Measurements from ENCODE around the gene GATAD2A.

- TF ChIP-seq TAF1 (IDR thresholded peaks at IDR 0.05; ENCODE audit: borderline replicate concordance, low read depth, low read length) (no peak), POLR2A (IDR thresholded peaks at IDR 0.05; ENCODE audit: low read depth, low read length) (no peak)
Observed at GRCh38 chr19:19458110-19458816, 52.8 kb downstream of the GATAD2A start.
